HFFc6 (cell line): ENCODE results near the gene PCDHGB2. TPM values are rescaled to one million over a fixed set of nuclear protein-coding genes. Genes with fewer than 3 reads are reported as not detected.
A peak's percentile ranks its signal among the peaks of the same experiment; 100 is the strongest.
"Not testable (repeated sequence)": the region's sequence is repeated elsewhere in the genome, so short reads cannot be mapped to it uniquely, and the experiment has no call there.

ENCODE experiments used
- DNase-seq: peaks from one replicate; pipeline ENCODE4 v3.0.0-alpha.2; 2018
- H3K27ac Mint-ChIP-seq: 2 replicates; pipeline ENCODE4 v1.8.0; 2020; ENCODE audit warnings: mild to moderate bottlenecking, mixed read lengths
- H3K27me3 Mint-ChIP-seq: 2 replicates; pipeline ENCODE4 v1.8.0; 2021; ENCODE audit warnings: mild to moderate bottlenecking, moderate library complexity, mixed read lengths; ENCODE audit not compliant: insufficient read depth
- H3K36me3 Mint-ChIP-seq: 2 replicates; pipeline ENCODE4 v1.8.0; 2021; ENCODE audit warnings: low read depth, mixed read lengths
- H3K4me1 Mint-ChIP-seq: 2 replicates; pipeline ENCODE4 v1.8.0; 2020; ENCODE audit warnings: low read depth, mixed read lengths
- H3K4me3 Mint-ChIP-seq: 2 replicates; pipeline ENCODE4 v1.8.0; 2020; ENCODE audit warnings: mild to moderate bottlenecking, moderate library complexity, mixed read lengths
- H3K9me3 Mint-ChIP-seq: 2 replicates; pipeline ENCODE4 v1.8.0; 2020; ENCODE audit warnings: mild to moderate bottlenecking, mixed read lengths
- CTCF ChIP-seq: fragments of 200-600 bp; sonication (generic); IDR thresholded peaks from 2 replicates; pipeline ENCODE4 v1.5.0; 2021; ENCODE audit warnings: antibody characterized with exemption, mild to moderate bottlenecking
- total RNA-seq, 6 experiments: library from RNA; stranded (reverse); fragmentation: NEBNext Ultra II Directional; extraction: Animal tissue kit (Norgen Biotek cat#: 25700); gene quantifications; 2 replicates in 1 of 6; 3 replicates in 5 of 6; pipeline ENCODE4 v1.2.3, GENCODE V29; 2021

The PCDHGB2 gene
- total RNA-seq, 6 experiments from 2014 or later = 4.4 to 10.3 (median 5.5) TPM

GRCh38 chr5:141345327-141345726, 14.5 kb upstream of the PCDHGB2 start:
- Mint-ChIP-seq H3K27me3 (peaks cover 4% of the 10 kb centered on the region), H3K27ac (no peak overlapping the region), H3K36me3 (peaks cover 24% of the 10 kb centered on the region), H3K9me3 (peaks cover 36% of the 10 kb centered on the region), H3K4me1 (peaks cover 16% of the 10 kb centered on the region), H3K4me3 (no peak overlapping the region)
- 0 out of 2 replicates have a peak, but pooled peaks have one; percentile 15 for TF ChIP-seq CTCF
- DNase-seq = no peak

GRCh38 chr5:141346017-141346416, 13.8 kb upstream of the PCDHGB2 start:
- H3K4me3 Mint-ChIP-seq, DNase-seq, H3K27me3 Mint-ChIP-seq, H3K27ac Mint-ChIP-seq: not testable (repeated sequence)
- Mint-ChIP-seq H3K4me1 (peaks cover 19% of the 10 kb centered on the region), H3K9me3 (peaks cover 41% of the 10 kb centered on the region), H3K36me3 (peaks cover 29% of the 10 kb centered on the region)

- H3K9me3 Mint-ChIP-seq = peaks cover 46% of the 10 kb centered on the region
- peak within 1 kb of the TSS; percentile 88 for H3K4me3 Mint-ChIP-seq
- peaks cover 33% of the 10 kb centered on the region for H3K36me3 Mint-ChIP-seq
- peaks cover 19% of the 10 kb centered on the region for H3K4me1 Mint-ChIP-seq
- H3K27ac Mint-ChIP-seq = peak within 1 kb of the TSS; percentile 48
- peak; percentile 77 for TF ChIP-seq CTCF
- H3K27me3 Mint-ChIP-seq = peaks cover 9% of the 10 kb centered on the region
- DNase-seq = peak; percentile 53
Observed at GRCh38 chr5:141349917-141350619, 9.7 kb upstream of the PCDHGB2 start, which contains the start of gene PCDHGB1. Gene PCDHGB1, plus strand, starts transcription at chr5:141350099. Its CDS starts 162 bp downstream, at chr5:141350261.

GRCh38 chr5:141351591-141351990, 8.2 kb upstream of the PCDHGB2 start:
- no peak overlapping the region for H3K4me3 Mint-ChIP-seq
- TF ChIP-seq CTCF = no peak
- H3K27ac Mint-ChIP-seq = no peak overlapping the region
- peaks cover 9% of the 10 kb centered on the region for H3K27me3 Mint-ChIP-seq
- peaks cover 16% of the 10 kb centered on the region for H3K4me1 Mint-ChIP-seq
- H3K36me3 Mint-ChIP-seq = peaks cover 42% of the 10 kb centered on the region
- DNase-seq = no peak
- peaks cover 51% of the 10 kb centered on the region for H3K9me3 Mint-ChIP-seq

- no peak within 1 kb of the TSS for H3K27ac Mint-ChIP-seq
- H3K27me3 Mint-ChIP-seq = peaks cover 9% of the 10 kb centered on the region
- H3K9me3 Mint-ChIP-seq = peaks cover 56% of the 10 kb centered on the region
- DNase-seq = no peak
- peaks cover 13% of the 10 kb centered on the region for H3K4me1 Mint-ChIP-seq
- TF ChIP-seq CTCF = peak; percentile 83
- peaks cover 45% of the 10 kb centered on the region for H3K36me3 Mint-ChIP-seq
- peak within 1 kb of the TSS; percentile 71 for H3K4me3 Mint-ChIP-seq
Observed at GRCh38 chr5:141354900-141355469, 4.8 kb upstream of the PCDHGB2 start, which contains the start of gene PCDHGA4. Gene PCDHGA4, plus strand, starts transcription at chr5:141355021. Its CDS starts 87 bp downstream, at chr5:141355108.

GRCh38 chr5:141355641-141356040, 4.2 kb upstream of the PCDHGB2 start:
- Mint-ChIP-seq H3K9me3 (peaks cover 56% of the 10 kb centered on the region), H3K4me1 (peaks cover 10% of the 10 kb centered on the region), H3K36me3 (peaks cover 45% of the 10 kb centered on the region), H3K4me3 (no peak overlapping the region; the same call in 1 of the 2 replicates), H3K27me3 (peaks cover 7% of the 10 kb centered on the region), H3K27ac (no peak overlapping the region)
- no peak for DNase-seq
- no peak for TF ChIP-seq CTCF
